Neural cell (in vitro differentiated cells): ENCODE results near the gene IFTAP.

Experiments
- POLR2AphosphoS5 ChIP-seq: IDR thresholded peaks from 2 replicates; pipeline ENCODE4 v1.6.1; 2012
- RAD21 ChIP-seq: fragments of 450-650 bp; conservative IDR thresholded peaks from 2 replicates; pipeline ENCODE4 v1.6.1; 2014; ENCODE audit warnings: antibody characterized with exemption, mild to moderate bottlenecking, moderate library complexity
- SMC3 ChIP-seq: fragments of 450-650 bp; conservative IDR thresholded peaks from 2 replicates; pipeline ENCODE4 v1.6.1; 2014; ENCODE audit warnings: antibody characterized with exemption, mild to moderate bottlenecking, moderate library complexity; ENCODE audit not compliant: poor library complexity
- TAF1 ChIP-seq: IDR thresholded peaks from 2 replicates; pipeline ENCODE4 v1.6.1; 2012; ENCODE audit warnings: low read depth
- TF ChIP-seq, protein P1 (sequence below): fragments of 450-650 bp; IDR thresholded peaks from 2 replicates; pipeline ENCODE4 v1.5.1; 2014; ENCODE audit warnings: antibody characterized with exemption, mild to moderate bottlenecking, moderate library complexity; ENCODE audit not compliant: poor library complexity, severe bottlenecking

DNA sequence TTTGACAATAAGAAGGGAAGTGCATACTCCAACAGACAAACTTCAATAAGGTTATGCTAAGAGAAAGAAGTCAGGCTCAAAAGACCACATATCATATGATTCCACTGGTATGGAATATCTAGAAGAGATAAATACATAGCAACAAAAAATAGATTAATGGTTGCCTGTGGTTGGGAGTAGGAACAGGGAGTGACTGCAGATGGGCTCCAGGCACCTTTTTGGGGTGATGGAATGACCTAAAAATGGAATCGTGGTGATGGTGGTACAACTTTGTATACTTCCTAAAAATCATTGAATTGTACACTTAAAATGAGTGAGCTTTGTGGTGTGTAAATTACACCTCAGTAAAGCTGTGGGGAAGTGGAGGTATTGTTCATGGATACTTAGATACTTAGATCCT lies 32.7 kb downstream of the IFTAP start:
- TF ChIP-seq POLR2AphosphoS5 (no peak), SMC3 (no peak), RAD21 (no peak), TAF1 (no peak)
- TF ChIP-seq, protein P1, sequence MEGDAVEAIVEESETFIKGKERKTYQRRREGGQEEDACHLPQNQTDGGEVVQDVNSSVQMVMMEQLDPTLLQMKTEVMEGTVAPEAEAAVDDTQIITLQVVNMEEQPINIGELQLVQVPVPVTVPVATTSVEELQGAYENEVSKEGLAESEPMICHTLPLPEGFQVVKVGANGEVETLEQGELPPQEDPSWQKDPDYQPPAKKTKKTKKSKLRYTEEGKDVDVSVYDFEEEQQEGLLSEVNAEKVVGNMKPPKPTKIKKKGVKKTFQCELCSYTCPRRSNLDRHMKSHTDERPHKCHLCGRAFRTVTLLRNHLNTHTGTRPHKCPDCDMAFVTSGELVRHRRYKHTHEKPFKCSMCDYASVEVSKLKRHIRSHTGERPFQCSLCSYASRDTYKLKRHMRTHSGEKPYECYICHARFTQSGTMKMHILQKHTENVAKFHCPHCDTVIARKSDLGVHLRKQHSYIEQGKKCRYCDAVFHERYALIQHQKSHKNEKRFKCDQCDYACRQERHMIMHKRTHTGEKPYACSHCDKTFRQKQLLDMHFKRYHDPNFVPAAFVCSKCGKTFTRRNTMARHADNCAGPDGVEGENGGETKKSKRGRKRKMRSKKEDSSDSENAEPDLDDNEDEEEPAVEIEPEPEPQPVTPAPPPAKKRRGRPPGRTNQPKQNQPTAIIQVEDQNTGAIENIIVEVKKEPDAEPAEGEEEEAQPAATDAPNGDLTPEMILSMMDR = no peak
